Erythroblast (primary cell): ENCODE measurements around the gene SH2D3C.

ENCODE experiments used
- DNase-seq, 2 experiments: peaks; one replicate each; lab custom pipeline; 2025; lab: John Stamatoyannopoulos, UW
- GATA1 ChIP-seq: IDR thresholded peaks from 2 replicates; pipeline ENCODE4 v1.6.1; 2011; ENCODE audit warnings: low read depth, mild to moderate bottlenecking, control low read depth, low read length, moderate library complexity
- POLR2A ChIP-seq: IDR thresholded peaks from 2 replicates; pipeline ENCODE4 v1.6.1; 2011; ENCODE audit warnings: mild to moderate bottlenecking, low read length

SH2D3C gene

GRCh38 chr9:127723444-127723843 is 55.0 kb downstream of the SH2D3C start:
- no peak for TF ChIP-seq GATA1
- TF ChIP-seq POLR2A = no peak
- DNase-seq = no peak

- TF ChIP-seq POLR2A = no peak
- TF ChIP-seq GATA1 = no peak
- DNase-seq = no peak
These were observed 55.5 kb downstream of the SH2D3C start for GRCh38 chr9:127723013-127723412.

GRCh38 chr9:127722055-127722745 is 56.3 kb downstream of the SH2D3C start:
- TF ChIP-seq GATA1 = no peak
- TF ChIP-seq POLR2A = no peak
- DNase-seq = no peak

GRCh38 chr9:127721391-127721821 is 57.1 kb downstream of the SH2D3C start:
- DNase-seq = no peak
- TF ChIP-seq GATA1 (no peak), POLR2A (no peak)

- TF ChIP-seq GATA1 (no peak), POLR2A (no peak)
- no peak for DNase-seq
These were observed 57.6 kb downstream of the SH2D3C start for GRCh38 chr9:127720865-127721227.

- TF ChIP-seq GATA1 = no peak
- no peak for TF ChIP-seq POLR2A
- no peak for DNase-seq
These were observed 58.2 kb downstream of the SH2D3C start for GRCh38 chr9:127720031-127720864.

GRCh38 chr9:127717766-127718165 is 60.7 kb downstream of the SH2D3C start:
- no peak for DNase-seq
- TF ChIP-seq GATA1 = no peak
- TF ChIP-seq POLR2A = no peak

GRCh38 chr9:127716412-127716811 is 62.1 kb downstream of the SH2D3C start:
- TF ChIP-seq GATA1 (no peak), POLR2A (no peak)

GRCh38 chr9:127715470-127716337 is 62.8 kb downstream of the SH2D3C start, which contains the start of the genes PTRH1 and TTC16:
PTRH1 (minus strand) TSS chr9:127715663; CDS start chr9:127715639, 24 bp downstream.
TTC16 (plus strand) TSS chr9:127716079; CDS start chr9:127716146, 67 bp downstream.
- peak; percentile 43 for TF ChIP-seq POLR2A
- no peak for TF ChIP-seq GATA1
- DNase-seq = peak; percentile 97 to 99

More at GRCh38 chr9:127716412-127716811, 62.1 kb downstream of the SH2D3C start:
- no peak for DNase-seq

- DNase-seq = peak; percentile 34 to 53
- TF ChIP-seq POLR2A (no peak), GATA1 (no peak)
These were observed 63.5 kb downstream of the SH2D3C start for GRCh38 chr9:127714951-127715469.

GRCh38 chr9:127714020-127714750 is 64.3 kb downstream of the SH2D3C start:
- DNase-seq = no peak
- TF ChIP-seq GATA1 (no peak), POLR2A (no peak)

GRCh38 chr9:127712867-127713266 is 65.6 kb downstream of the SH2D3C start:
- TF ChIP-seq GATA1 (no peak), POLR2A (no peak)
- no peak for DNase-seq

- TF ChIP-seq POLR2A = no peak
- TF ChIP-seq GATA1 = no peak
- DNase-seq = no peak
These were observed 66.1 kb downstream of the SH2D3C start for GRCh38 chr9:127712371-127712770.
